GM12878 (cell line): ENCODE results near the gene EGFR. TPM values are rescaled to one million over a fixed set of nuclear protein-coding genes. Genes with fewer than 3 reads are reported as not detected.

Experiments used
- ATAC-seq: fragments of 200-7000 bp; cut with Tn5 transposase; 3 replicates; pipeline ENCODE4 v1.9.1; 2020; ENCODE audit warnings: mild to moderate bottlenecking, moderate library complexity
- Bru-seq: library from RNA; stranded (reverse); fragments of 400-500 nt; gene quantifications from one replicate; lab custom pipeline; 2021; lab: Mats Ljungman, UMichigan
- BruChase-seq, 2 experiments: library from RNA; stranded (reverse); fragments of 400-500 nt; gene quantifications; one replicate each; lab custom pipeline; 2021; lab: Mats Ljungman, UMichigan
- BruUV-seq: library from RNA; stranded (reverse); fragments of 400-500 nt; replicated peaks from 2 replicates; lab custom pipeline; 2021; lab: Mats Ljungman, UMichigan
- CTCF ChIA-PET: fragments of 300-600 bp; sonication (Branson Sonifier 250); formaldehyde crosslinking; extraction: SDS; loops from one replicate; lab custom pipeline; 2021; ENCODE audit warnings: inconsistent platforms; lab: Yijun Ruan, JAX
- POLR2A ChIA-PET: fragments of 350-600 bp; formaldehyde crosslinking; extraction: SDS; loops from one replicate; lab custom pipeline; 2021; ENCODE audit warnings: inconsistent platforms; lab: Charles Lee
- RAD21 ChIA-PET: fragments of 300-600 bp; sonication (Branson Sonifier 250); formaldehyde crosslinking; loops from one replicate; lab custom pipeline; 2023; ENCODE audit warnings: antibody characterized with exemption; ENCODE audit not compliant: unreplicated experiment; lab: Charles Lee
- SMC1A ChIA-PET: fragments of 300-600 bp; sonication (Branson Sonifier 250); formaldehyde crosslinking; loops from one replicate; lab custom pipeline; 2023; ENCODE audit not compliant: unreplicated experiment, uncharacterized antibody; lab: Charles Lee
- DNase-seq: peaks from one replicate; pipeline ENCODE4 v3.0.0-alpha.2; 2011; ENCODE audit warnings: low read depth, low spot score
- FAIRE-seq: peaks from 3 replicates; lab custom pipeline; 2011; peaks lifted over from hg19 to GRCh38; lab: Jason Lieb, UNC
- H2AFZ ChIP-seq: 2 replicates; pipeline ENCODE4 v1.6.0; 2011; ENCODE audit warnings: low read depth, low read length, control low read depth; ENCODE audit not compliant: control insufficient read depth
- H3K27ac ChIP-seq: 2 replicates; pipeline ENCODE4 v1.5.1; 2011; ENCODE audit warnings: control low read depth; ENCODE audit not compliant: control insufficient read depth, insufficient read depth
- H3K27me3 ChIP-seq, 2 experiments: replicated peaks in 1 of 2; 2 replicates each; pipeline versions ENCODE4 v1.6.0 to v1.6.1; 2011; ENCODE audit warnings: low read length in 1 of 2; ENCODE audit not compliant: control insufficient read depth in 2 of 2, insufficient read depth in 2 of 2
- H3K36me3 ChIP-seq, 2 experiments: 2 replicates each; pipeline ENCODE4 v1.5.1; 2011; ENCODE audit warnings: low read length in 1 of 2; ENCODE audit not compliant: control insufficient read depth in 2 of 2, insufficient read depth in 2 of 2
- H3K4me1 ChIP-seq: 2 replicates; pipeline ENCODE4 v1.6.1; 2011; ENCODE audit warnings: mild to moderate bottlenecking, low read length, moderate library complexity, mixed read lengths; ENCODE audit not compliant: control insufficient read depth, insufficient read depth
- H3K4me2 ChIP-seq: 2 replicates; pipeline ENCODE4 v1.6.0; 2011; ENCODE audit warnings: control low read depth; ENCODE audit not compliant: control insufficient read depth, insufficient read depth
- H3K4me3 ChIP-seq: fragments of 200-600 bp; sonication (generic); 2 replicates; pipeline ENCODE4 v1.5.1; 2016
- H3K79me2 ChIP-seq: 2 replicates; pipeline ENCODE4 v1.6.0; 2011; ENCODE audit warnings: low read length; ENCODE audit not compliant: control insufficient read depth, insufficient read depth
- H3K9ac ChIP-seq: 2 replicates; pipeline ENCODE4 v1.8.0; 2011; ENCODE audit warnings: low read length, control low read depth, mixed read lengths; ENCODE audit not compliant: control insufficient read depth, insufficient read depth
- H3K9me3 ChIP-seq: replicated peaks from 3 replicates; pipeline ENCODE4 v1.5.1; 2011; ENCODE audit warnings: mild to moderate bottlenecking, low read length; ENCODE audit not compliant: control insufficient read depth, insufficient read depth
- H4K20me1 ChIP-seq: 2 replicates; pipeline ENCODE4 v1.6.0; 2011; ENCODE audit not compliant: control insufficient read depth, insufficient read depth
- BCL11A ChIP-seq: IDR thresholded peaks from 2 replicates; pipeline ENCODE4 v1.6.1; 2011; ENCODE audit warnings: low read depth, low read length
- CBFB ChIP-seq: IDR thresholded peaks from 2 replicates; pipeline ENCODE4 v1.6.1; 2016; ENCODE audit warnings: antibody characterized with exemption, low read depth
- IKZF1 ChIP-seq: fragments of 450-650 bp; conservative IDR thresholded peaks from 2 replicates; pipeline ENCODE4 v1.6.1; 2017; ENCODE audit warnings: antibody characterized with exemption, mild to moderate bottlenecking
- PAX5 ChIP-seq: IDR thresholded peaks from 2 replicates; pipeline ENCODE4 v1.6.1; 2011; ENCODE audit warnings: low read depth, low read length, borderline replicate concordance
- RCOR1 ChIP-seq: conservative IDR thresholded peaks from 2 replicates; pipeline ENCODE4 v1.6.1; 2012; ENCODE audit warnings: low read depth, low read length, improper control_type of control experiment
- RFX5 ChIP-seq: IDR thresholded peaks from 2 replicates; pipeline ENCODE4 v1.6.1; 2011; ENCODE audit warnings: low read depth, low read length, improper control_type of control experiment
- ZNF217 ChIP-seq: fragments of 450-650 bp; IDR thresholded peaks from 2 replicates; pipeline ENCODE4 v1.6.1; 2017; ENCODE audit warnings: antibody characterized with exemption, mild to moderate bottlenecking
- WGBS: methylation state at CpG from one replicate; pipeline ENCODE4 v1.1.6; 2016; ENCODE audit warnings: low lambda C conversion rate; ENCODE audit not compliant: insufficient replicate concordance, insufficient coverage; ENCODE audit errors: missing lambda C conversion rate; 5-methylcytosine and 5-hydroxymethylcytosine counted together
- in situ Hi-C: fragments of 300-500 bp; cut with MboI; formaldehyde crosslinking; loops from 9 replicates; pipeline ENCODE4 v1.14.3; 2018; ENCODE audit warnings: mixed read lengths
- intact Hi-C: fragments of 100-400 bp; cut with micrococcal nuclease; formaldehyde crosslinking; loops from one replicate; pipeline ENCODE4 v1.14.2; 2022; ENCODE audit not compliant: unreplicated experiment
- long read RNA-seq, 2 experiments: library from polyadenylated mRNA; unstranded; transcript quantifications; one replicate each; pipeline ENCODE4 v2.0.0, GENCODE V29; 2019 to 2020
- polyA minus RNA-seq, 3 experiments: library from RNA; depleted of rRNA, polyadenylated mRNA; stranded (reverse); fragments of >200 nt; gene quantifications; 2 replicates each; pipeline ENCODE4 v1.2.3, GENCODE V29; 2011
- polyA plus RNA-seq, 11 experiments: library from polyadenylated mRNA; depleted of rRNA in 4 of 11; unstranded in 6 of 11; stranded (reverse) in 5 of 11; fragments of >200 nt; fragmentation: Nextera tagmentation in 4 of 11; fragmentation: Illumina TruSeq in 1 of 11; extraction: Ambion mirVana in 4 of 11; extraction: Trizol in 1 of 11; gene quantifications; 1 replicate in 1 of 11; 2 replicates in 10 of 11; pipeline versions ENCODE4 v1.2.1 to v1.2.3, GENCODE V29; 2011 to 2016; ENCODE audit warnings: inconsistent platforms in 2 of 11, missing spikeins in 2 of 11, low read depth in 1 of 11
- total RNA-seq, 4 experiments: library from RNA; depleted of rRNA in 3 of 4; stranded (reverse); fragments of >200 nt in 3 of 4; fragmentation: Illumina TruSeq in 1 of 4; extraction: Trizol in 1 of 4; gene quantifications; 2 replicates each; pipeline versions ENCODE4 v1.2.1 to v1.2.3, GENCODE V29; 2013 to 2021

Gene EGFR
- 0.04 TPM in 1 of 2 replicates, not detected in the other for total RNA-seq (2013; cell fraction: nucleolus; rRNA removed)
- not detected in 2 replicates for total RNA-seq (2014; rRNA removed)
- total RNA-seq (2014; rRNA removed; fragmentation: Illumina TruSeq; extraction: Trizol), result not detected in 2 replicates
- 0.16 and 0.31 TPM in 2 replicates for total RNA-seq (2021)
- polyA plus RNA-seq (2011; ENCODE audit: low read depth), result not detected
- 0.01 TPM in 1 of 2 replicates, not detected in the other for polyA plus RNA-seq (2011; rRNA removed)
- polyA plus RNA-seq (2011; cell fraction: cytosol; rRNA removed), result 0.01 TPM in 1 of 2 replicates, not detected in the other
- polyA plus RNA-seq (2011; cell fraction: nucleus; rRNA removed), result 0.01 TPM in 1 of 2 replicates, not detected in the other
- polyA plus RNA-seq (2012), result not detected in 2 replicates
- polyA plus RNA-seq (2014; fragmentation: Illumina TruSeq; extraction: Trizol), result not detected in 2 replicates
- not detected for polyA plus RNA-seq (2014; fragmentation: Nextera tagmentation; extraction: Ambion mirVana)
- polyA plus RNA-seq (2014; rRNA removed), result not detected in 2 replicates
- polyA plus RNA-seq (2016; fragmentation: Nextera tagmentation; extraction: Ambion mirVana), result not detected
- not detected in 2 replicates for polyA minus RNA-seq (2011; rRNA and poly(A)+ RNA removed)
- polyA minus RNA-seq (2011; cell fraction: cytosol; rRNA and poly(A)+ RNA removed), result 0.13 and 0.83 TPM in 2 replicates
- 0.12 and 0.38 TPM in 2 replicates for polyA minus RNA-seq (2011; cell fraction: nucleus; rRNA and poly(A)+ RNA removed)
- Bru-seq, nascent RNA, result percentile 12 among the genes with signal in this experiment
- percentile 14 among the genes with signal in this experiment for BruChase-seq, experiment 1, labeled RNA remaining after a 6-hour chase
- BruChase-seq, experiment 2, labeled RNA remaining after a 2-hour chase, result percentile 12 among the genes with signal in this experiment
- long read RNA-seq, experiment 1, result 0 reads
- long read RNA-seq, experiment 2, result 0 reads

GRCh38 chr7:55018361-55019190 is at the start of gene EGFR:
Gene EGFR (plus strand): TSS chr7:55019017. CDS start chr7:55019278, 261 bp downstream.
- Histone ChIP-seq H2AFZ (no peak within 1 kb of the TSS), H3K27me3 (peaks cover 1 to 17% of the 10 kb centered on the region in 2 experiments), H3K79me2 (no peaks in the 10 kb centered on the region), H3K9me3 (no peaks in the 10 kb centered on the region), H3K9ac (no peak within 1 kb of the TSS), H3K27ac (no peak within 1 kb of the TSS), H3K36me3 (no peaks in the 10 kb centered on the region), H3K4me1 (no peaks in the 10 kb centered on the region), H3K4me2 (no peak within 1 kb of the TSS), H4K20me1 (no peaks in the 10 kb centered on the region; the same call in 1 of the 2 replicates), H3K4me3 (no peak within 1 kb of the TSS)
- no TSS peak for BruUV-seq
- ChIA-PET RAD21 (no interaction called here), SMC1A (interaction anchor here (1.4 kb wide), 1 partner anchor 46 kb away, joined by 3 read pairs; no protein-coding TSS in a partner anchor), CTCF (no interaction called here), POLR2A (no interaction called here)
- ATAC-seq (no peak), DNase-seq (no peak), FAIRE-seq (no peak)
- intact Hi-C loops, result no loop called here
- TF ChIP-seq PAX5, result no peak
- no peak for TF ChIP-seq BCL11A
- TF ChIP-seq ZNF217, result no peak
- no peak for TF ChIP-seq IKZF1
- TF ChIP-seq CBFB, result no peak
- no peak for TF ChIP-seq RFX5
- TF ChIP-seq RCOR1, result no peak
- in situ Hi-C loops, result no loop called here
- WGBS, result 22% methylated on average over 32 of the region's 80 CpGs
